H1 (cell line): ENCODE results near the gene PTPN7. TPM values are rescaled to one million over a fixed set of nuclear protein-coding genes. Genes with fewer than 3 reads are reported as not detected.
A peak's percentile ranks its signal among the peaks of the same experiment; 100 is the strongest.

ENCODE experiments used
- ASH2L ChIP-seq: fragments of 200-600, 300-600 bp; sonication (generic); IDR thresholded peaks from one replicate; pipeline ENCODE4 v1.7.1; 2017; ENCODE audit warnings: low read length
- ATF2 ChIP-seq: IDR thresholded peaks from 2 replicates; pipeline ENCODE4 v1.6.1; 2012; ENCODE audit warnings: low read length, inconsistent platforms
- BCL11A ChIP-seq, 2 experiments: IDR thresholded peaks; one replicate each; pipeline ENCODE4 v1.6.1; 2011; ENCODE audit warnings: low read depth in 2 of 2, low read length in 2 of 2, mild to moderate bottlenecking in 2 of 2
- CTCF ChIP-seq, 3 experiments: IDR thresholded peaks; 1 replicate in 2 of 3; 2 replicates in 1 of 3; pipeline versions ENCODE4 v1.5.1 to v1.6.1; 2011; ENCODE audit warnings: low read length in 3 of 3, mild to moderate bottlenecking in 3 of 3, inconsistent platforms in 2 of 3, low read depth in 1 of 3, moderate library complexity in 1 of 3; ENCODE audit not compliant: insufficient read depth in 1 of 3; ENCODE audit errors: control extremely low read depth in 1 of 3
- JUN ChIP-seq: IDR thresholded peaks from 2 replicates; pipeline ENCODE4 v1.6.1; 2011; ENCODE audit warnings: low read depth, mild to moderate bottlenecking, improper control_type of control experiment, low read length
- PHF8 ChIP-seq: fragments of 200-600 bp; sonication (generic); conservative IDR thresholded peaks from 2 replicates; pipeline ENCODE4 v1.7.1; 2012; ENCODE audit warnings: low read depth, mild to moderate bottlenecking, inconsistent platforms, low read length, moderate library complexity
- SP2 ChIP-seq: IDR thresholded peaks from 2 replicates; pipeline ENCODE4 v1.6.1; 2012; ENCODE audit warnings: mild to moderate bottlenecking, low read length, inconsistent platforms
- USF2 ChIP-seq: IDR thresholded peaks from 2 replicates; pipeline ENCODE4 v1.6.1; 2011; ENCODE audit warnings: low read length, improper control_type of control experiment
- ZNF274 ChIP-seq: IDR thresholded peaks from 2 replicates; pipeline ENCODE4 v1.7.0; 2012; ENCODE audit warnings: low read length, borderline replicate concordance; ENCODE audit errors: extremely low read depth
- polyA plus RNA-seq, 7 experiments: library from polyadenylated mRNA; depleted of rRNA in 3 of 7; stranded (reverse) in 5 of 7; unstranded in 2 of 7; fragments of >200 nt in 5 of 7; fragments of 200-250 nt in 2 of 7; gene quantifications; 1 replicate in 5 of 7; 2 replicates in 1 of 7; 4 replicates in 1 of 7; pipeline versions ENCODE4 v1.2.1 to v1.2.3, GENCODE V29; 2011 to 2013; ENCODE audit warnings: missing spikeins in 2 of 7, mixed read lengths in 2 of 7
- total RNA-seq: library from RNA; stranded (reverse); fragmentation: NEBNext Ultra II Directional; extraction: Animal tissue kit (Norgen Biotek cat#: 25700); gene quantifications from 2 replicates; pipeline ENCODE4 v1.2.1, GENCODE V29; 2021

PTPN7 gene
- total and polyA plus RNA-seq, 2 of the 8 experiments (the other 6 are each of a cell fraction or from before 2014, with no cell fraction given) = 0.20 TPM; not detected in 1

GRCh38 chr1:202105571-202106339, 54.6 kb downstream of the PTPN7 start (continued):
- no peak for TF ChIP-seq CTCF (IDR thresholded peaks at IDR 0.05; ENCODE audit: control extremely low read depth in 1 of 3, insufficient read depth in 1 of 3, low read depth in 1 of 3, low read length in 3 of 3)
- no peak for TF ChIP-seq PHF8
- TF ChIP-seq ASH2L = peak; percentile 49
- TF ChIP-seq BCL11A (IDR thresholded peaks at IDR 0.05; ENCODE audit: low read depth in 2 of 2, low read length in 2 of 2) = no peak
- TF ChIP-seq USF2 = 0 out of 2 replicates have a peak, but pooled peaks have one; percentile 14
- no peak for TF ChIP-seq SP2
- TF ChIP-seq JUN = no peak
- TF ChIP-seq ATF2 = peak; percentile 54; the same call in 1 of the 2 replicates
- no peak for TF ChIP-seq ZNF274
- TF ChIP-seq, all 59 proteins: peak for 10
